Measurements from ENCODE around the gene TEX2. TPM values are rescaled to one million over a fixed set of nuclear protein-coding genes. Genes with fewer than 3 reads are reported as not detected.
"Not testable (repeated sequence)": the region's sequence is repeated elsewhere in the genome, so short reads cannot be mapped to it uniquely, and the experiment has no call there.

The TEX2 gene
- total RNA-seq, 1 donor from 2014 or later = 15.9 TPM

GRCh38 chr17:64216338-64217248 lies 46.5 kb downstream of the TEX2 start:
- intact Hi-C loops (cut with micrococcal nuclease) = loop anchor here (5.0 kb wide), 1 partner anchor 66 kb away; no protein-coding TSS in a partner anchor

- intact Hi-C loops (cut with micrococcal nuclease) = loop anchor here (5.0 kb wide), 1 partner anchor 66 kb away; no protein-coding TSS in a partner anchor
Measured at GRCh38 chr17:64216000-64216337, 47.1 kb downstream of the TEX2 start.

- intact Hi-C loops (cut with micrococcal nuclease) = loop anchor here (5.0 kb wide), 1 partner anchor 67 kb away; no protein-coding TSS in a partner anchor
Measured at GRCh38 chr17:64214950-64215349, 48.1 kb downstream of the TEX2 start.

- intact Hi-C loops (cut with micrococcal nuclease) = no loop called here
Measured at GRCh38 chr17:64213995-64214811, 48.9 kb downstream of the TEX2 start.

GRCh38 chr17:64212122-64212521 lies 50.9 kb downstream of the TEX2 start:
- intact Hi-C loops (cut with micrococcal nuclease) = no loop called here

GRCh38 chr17:64209983-64210382 lies 53.1 kb downstream of the TEX2 start:
- intact Hi-C loops (cut with micrococcal nuclease) = no loop called here

- intact Hi-C loops (cut with micrococcal nuclease) = no loop called here
Measured at GRCh38 chr17:64209356-64209941, 53.6 kb downstream of the TEX2 start.

GRCh38 chr17:64208656-64209055 lies 54.4 kb downstream of the TEX2 start:
- intact Hi-C loops (cut with micrococcal nuclease) = not testable (repeated sequence)

GRCh38 chr17:64205804-64206203 lies 57.3 kb downstream of the TEX2 start:
- intact Hi-C loops (cut with micrococcal nuclease) = no loop called here

- intact Hi-C loops (cut with micrococcal nuclease) = no loop called here
Measured at GRCh38 chr17:64203630-64204029, 59.4 kb downstream of the TEX2 start.

- intact Hi-C loops (cut with micrococcal nuclease) = no loop called here
Measured at GRCh38 chr17:64202683-64203344, 60.2 kb downstream of the TEX2 start.

- intact Hi-C loops (cut with micrococcal nuclease) = no loop called here
Measured at GRCh38 chr17:64200080-64201032, 62.7 kb downstream of the TEX2 start.

GRCh38 chr17:64198331-64199090 lies 64.5 kb downstream of the TEX2 start:
- intact Hi-C loops (cut with micrococcal nuclease) = no loop called here

- intact Hi-C loops (cut with micrococcal nuclease) = no loop called here
Measured at GRCh38 chr17:64196601-64197000, 66.5 kb downstream of the TEX2 start.

GRCh38 chr17:64193561-64193960 lies 69.5 kb downstream of the TEX2 start:
- intact Hi-C loops (cut with micrococcal nuclease) = no loop called here

GRCh38 chr17:64192589-64192988 lies 70.5 kb downstream of the TEX2 start:
- intact Hi-C loops (cut with micrococcal nuclease) = no loop called here

- intact Hi-C loops (cut with micrococcal nuclease) = no loop called here
Measured at GRCh38 chr17:64190472-64190871, 72.6 kb downstream of the TEX2 start.

- intact Hi-C loops (cut with micrococcal nuclease) = no loop called here
Measured at GRCh38 chr17:64188088-64188487, 75.0 kb downstream of the TEX2 start.

Data from T-helper 1 cell treated with Interleukin-12 subunit alpha and Interleukin-12 subunit beta and Interleukin-4 antibody, amounts not matched to agents 30 ng/mL and 1 ng/mL, for 36 hours (primary cell).